Memory B cell (primary cell): ENCODE data around the gene RYR1.
"Not testable (repeated sequence)": the region's sequence is repeated elsewhere in the genome, so short reads cannot be mapped to it uniquely, and the experiment has no call there.

ENCODE experiments used
- ATAC-seq: fragments of 150-1000 bp; cut with Tn5 transposase; 2 replicates; pipeline ENCODE4 v1.10.0; 2021; ENCODE audit warnings: low read depth, mild to moderate bottlenecking, moderate library complexity
- DNase-seq, 2 donors: peaks; one replicate each; pipeline ENCODE4 v3.0.0; 2022; ENCODE audit warnings: low spot score in 2 of 2
- H3K27ac Mint-ChIP-seq: one replicate; pipeline ENCODE4 v1.8.0; 2022; ENCODE audit warnings: mild to moderate bottlenecking, moderate library complexity, mixed read lengths
- H3K27me3 Mint-ChIP-seq: one replicate; pipeline ENCODE4 v1.8.0; 2022; ENCODE audit warnings: mixed read lengths
- H3K36me3 Mint-ChIP-seq: one replicate; pipeline ENCODE4 v1.8.0; 2022; ENCODE audit warnings: mild to moderate bottlenecking, mixed read lengths
- H3K4me1 Mint-ChIP-seq: one replicate; pipeline ENCODE4 v1.8.0; 2022; ENCODE audit warnings: mixed read lengths
- H3K4me3 Mint-ChIP-seq: one replicate; pipeline ENCODE4 v1.8.0; 2022; ENCODE audit warnings: mild to moderate bottlenecking, moderate library complexity, mixed read lengths
- H3K9me3 Mint-ChIP-seq: one replicate; pipeline ENCODE4 v1.8.0; 2022; ENCODE audit warnings: mixed read lengths

RYR1 gene

DNA sequence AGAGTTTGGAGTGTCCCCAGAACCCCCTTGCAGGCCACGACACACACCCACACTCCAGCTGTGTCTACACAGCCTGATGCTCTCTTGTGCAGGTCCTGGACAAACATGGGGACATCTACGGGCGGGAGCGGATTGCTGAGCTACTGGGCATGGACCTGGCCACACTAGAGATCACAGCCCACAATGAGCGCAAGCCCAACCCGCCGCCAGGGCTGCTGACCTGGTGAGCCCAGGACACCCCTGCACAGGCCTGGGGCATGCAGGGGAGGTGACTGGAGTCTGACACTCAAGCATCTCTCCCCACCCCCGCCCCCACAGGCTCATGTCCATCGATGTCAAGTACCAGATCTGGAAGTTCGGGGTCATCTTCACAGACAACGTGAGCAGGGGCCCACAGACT, 144.3 kb downstream of the RYR1 start:
- Mint-ChIP-seq H3K4me1 (peaks cover 6% of the 10 kb centered on the region), H3K36me3 (no peaks in the 10 kb centered on the region), H3K27me3 (no peaks in the 10 kb centered on the region), H3K9me3 (no peaks in the 10 kb centered on the region), H3K4me3 (no peak overlapping the region), H3K27ac (no peak overlapping the region)
- ATAC-seq (no peak), DNase-seq (no peak)

GRCh38 chr19:38579304-38579703, 145.8 kb downstream of the RYR1 start:
- H3K4me3 Mint-ChIP-seq, DNase-seq, H3K9me3 Mint-ChIP-seq, H3K36me3 Mint-ChIP-seq, H3K27me3 Mint-ChIP-seq, ATAC-seq, H3K27ac Mint-ChIP-seq: not testable (repeated sequence)
- H3K4me1 Mint-ChIP-seq, result peaks cover 14% of the 10 kb centered on the region

DNA sequence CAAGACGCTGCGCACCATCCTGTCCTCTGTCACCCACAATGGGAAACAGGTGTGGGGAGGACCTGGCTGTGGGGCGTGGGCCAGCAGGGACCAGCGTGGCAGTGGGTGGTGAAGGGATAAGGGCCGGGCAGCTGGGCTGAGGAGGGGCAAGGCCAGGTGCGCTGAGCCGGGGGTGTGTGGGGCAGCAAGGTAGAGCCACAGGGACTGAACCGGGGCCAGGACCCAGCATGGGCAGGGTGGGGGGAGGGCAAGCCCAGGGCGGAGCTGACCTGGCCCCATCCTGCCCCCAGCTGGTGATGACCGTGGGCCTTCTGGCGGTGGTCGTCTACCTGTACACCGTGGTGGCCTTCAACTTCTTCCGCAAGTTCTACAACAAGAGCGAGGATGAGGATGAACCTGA, 146.6 kb downstream of the RYR1 start:
- Mint-ChIP-seq H3K4me3 (no peak overlapping the region), H3K4me1 (peaks cover 14% of the 10 kb centered on the region), H3K27ac (no peak overlapping the region), H3K9me3 (no peaks in the 10 kb centered on the region), H3K27me3 (no peaks in the 10 kb centered on the region), H3K36me3 (no peaks in the 10 kb centered on the region)
- ATAC-seq (no peak), DNase-seq (no peak)

GRCh38 chr19:38583219-38583984, 149.9 kb downstream of the RYR1 start:
- ATAC-seq, result peak; percentile 87

GRCh38 chr19:38583985-38584305, 150.5 kb downstream of the RYR1 start:
- no peak for DNase-seq
- Mint-ChIP-seq H3K4me1 (peaks cover 17% of the 10 kb centered on the region), H3K36me3 (peaks cover 14% of the 10 kb centered on the region), H3K27ac (peak overlapping the region; percentile 22), H3K27me3 (no peaks in the 10 kb centered on the region), H3K9me3 (no peaks in the 10 kb centered on the region), H3K4me3 (peak overlapping the region; percentile 53)
- no peak for ATAC-seq

More at GRCh38 chr19:38583219-38583984, 149.9 kb downstream of the RYR1 start:
- Mint-ChIP-seq H3K27me3 (no peaks in the 10 kb centered on the region), H3K4me3 (peak overlapping the region; percentile 53), H3K27ac (peak overlapping the region; percentile 22), H3K36me3 (peaks cover 12% of the 10 kb centered on the region), H3K9me3 (no peaks in the 10 kb centered on the region), H3K4me1 (peaks cover 17% of the 10 kb centered on the region)
- DNase-seq, result no peak

GRCh38 chr19:38587562-38587961, 154.1 kb downstream of the RYR1 start:
- peak overlapping the region; percentile 12 for H3K27ac Mint-ChIP-seq
- no peaks in the 10 kb centered on the region for H3K27me3 Mint-ChIP-seq

GRCh38 chr19:38588041-38588440, 154.6 kb downstream of the RYR1 start:
- no peak for ATAC-seq
- Mint-ChIP-seq H3K27me3 (no peaks in the 10 kb centered on the region), H3K4me3 (no peak overlapping the region), H3K27ac (peak overlapping the region; percentile 12), H3K9me3 (no peaks in the 10 kb centered on the region), H3K4me1 (peaks cover 10% of the 10 kb centered on the region), H3K36me3 (peaks cover 25% of the 10 kb centered on the region)
- DNase-seq, result no peak

More at GRCh38 chr19:38587562-38587961, 154.1 kb downstream of the RYR1 start:
- Mint-ChIP-seq H3K4me3 (no peak overlapping the region), H3K9me3 (no peaks in the 10 kb centered on the region), H3K36me3 (peaks cover 24% of the 10 kb centered on the region), H3K4me1 (peaks cover 14% of the 10 kb centered on the region)
- DNase-seq, result no peak
- ATAC-seq, result no peak

GRCh38 chr19:38592940-38593339, 159.4 kb downstream of the RYR1 start:
- H3K9me3 Mint-ChIP-seq, result no peaks in the 10 kb centered on the region
- peaks cover 3% of the 10 kb centered on the region for H3K4me1 Mint-ChIP-seq
- no peak overlapping the region for H3K4me3 Mint-ChIP-seq
- H3K36me3 Mint-ChIP-seq, result peaks cover 36% of the 10 kb centered on the region
- DNase-seq (no peak), ATAC-seq (no peak)
- no peak overlapping the region for H3K27ac Mint-ChIP-seq
- no peaks in the 10 kb centered on the region for H3K27me3 Mint-ChIP-seq

GRCh38 chr19:38596057-38596981, 162.8 kb downstream of the RYR1 start:
- H3K9me3 Mint-ChIP-seq, result no peaks in the 10 kb centered on the region
- no peak overlapping the region for H3K4me3 Mint-ChIP-seq
- no peaks in the 10 kb centered on the region for H3K27me3 Mint-ChIP-seq
- no peak for ATAC-seq
- peaks cover 36% of the 10 kb centered on the region for H3K36me3 Mint-ChIP-seq
- no peak for DNase-seq
- peak overlapping the region; percentile 10 for H3K27ac Mint-ChIP-seq
- H3K4me1 Mint-ChIP-seq, result peaks cover 8% of the 10 kb centered on the region

DNA sequence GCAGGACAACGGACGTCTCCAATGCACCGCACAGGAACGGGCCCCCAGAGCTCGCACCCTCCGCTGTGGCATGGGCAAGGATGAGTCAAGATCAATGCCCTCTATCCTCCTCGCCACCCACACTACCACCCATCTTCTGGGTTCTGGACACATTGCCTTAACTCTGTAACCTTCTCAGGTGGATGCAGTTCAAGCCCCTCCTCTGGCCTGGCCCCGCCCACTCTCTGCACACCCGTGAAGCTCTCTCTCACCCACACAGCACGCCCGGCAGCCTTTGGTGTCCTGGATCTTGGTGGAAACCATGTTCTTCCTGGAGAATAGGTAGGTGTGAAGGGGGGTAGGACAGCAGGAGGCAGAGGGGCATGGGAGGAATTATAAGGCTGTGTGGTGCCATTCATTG, 163.6 kb downstream of the RYR1 start:
- Mint-ChIP-seq H3K9me3 (no peaks in the 10 kb centered on the region), H3K27me3 (no peaks in the 10 kb centered on the region), H3K4me1 (peaks cover 8% of the 10 kb centered on the region), H3K27ac (no peak overlapping the region), H3K36me3 (peaks cover 40% of the 10 kb centered on the region), H3K4me3 (no peak overlapping the region)
- DNase-seq, result no peak
- no peak for ATAC-seq

DNA sequence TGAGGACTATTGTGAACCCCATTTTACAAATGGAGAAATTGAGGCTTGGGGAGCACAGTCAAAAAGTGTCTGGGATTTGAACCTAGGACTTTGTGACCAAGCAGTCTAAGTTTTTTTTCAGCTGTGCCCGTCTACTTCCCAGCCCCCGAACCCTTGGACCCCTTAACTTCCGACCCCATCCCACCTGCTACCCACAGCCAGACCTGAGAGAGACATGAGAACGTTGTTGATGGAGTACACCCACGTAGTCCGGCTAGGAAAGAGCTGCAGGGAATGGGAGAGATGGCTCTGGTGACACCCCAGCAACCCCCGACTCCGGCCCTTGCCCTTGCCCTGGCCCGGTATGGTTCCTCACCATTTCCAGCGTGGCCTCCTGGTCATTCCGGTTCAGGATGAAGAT, 166.2 kb downstream of the RYR1 start:
- no peak for ATAC-seq
- Mint-ChIP-seq H3K9me3 (no peaks in the 10 kb centered on the region), H3K27me3 (no peaks in the 10 kb centered on the region), H3K27ac (peak overlapping the region; percentile 35), H3K36me3 (peaks cover 37% of the 10 kb centered on the region), H3K4me1 (peaks cover 8% of the 10 kb centered on the region), H3K4me3 (no peak overlapping the region)
- DNase-seq, result no peak

DNA sequence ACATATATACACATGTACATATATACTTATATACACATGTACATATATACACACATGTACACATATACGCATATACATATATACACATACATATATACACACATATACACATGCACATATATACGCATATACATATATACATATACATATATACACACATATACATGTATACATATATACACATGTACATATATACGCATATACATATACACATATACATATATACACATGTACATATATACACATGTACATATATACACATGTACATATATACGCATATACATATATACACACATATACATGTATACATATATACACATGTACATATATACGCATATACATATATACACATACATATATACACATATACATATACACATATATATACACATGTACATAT, 169.4 kb downstream of the RYR1 start:
- not testable (repeated sequence) for H3K9me3 Mint-ChIP-seq, H3K4me3 Mint-ChIP-seq, ATAC-seq, H3K27me3 Mint-ChIP-seq, H3K27ac Mint-ChIP-seq, DNase-seq
- H3K4me1 Mint-ChIP-seq, result peaks cover 11% of the 10 kb centered on the region
- peaks cover 34% of the 10 kb centered on the region for H3K36me3 Mint-ChIP-seq

DNA sequence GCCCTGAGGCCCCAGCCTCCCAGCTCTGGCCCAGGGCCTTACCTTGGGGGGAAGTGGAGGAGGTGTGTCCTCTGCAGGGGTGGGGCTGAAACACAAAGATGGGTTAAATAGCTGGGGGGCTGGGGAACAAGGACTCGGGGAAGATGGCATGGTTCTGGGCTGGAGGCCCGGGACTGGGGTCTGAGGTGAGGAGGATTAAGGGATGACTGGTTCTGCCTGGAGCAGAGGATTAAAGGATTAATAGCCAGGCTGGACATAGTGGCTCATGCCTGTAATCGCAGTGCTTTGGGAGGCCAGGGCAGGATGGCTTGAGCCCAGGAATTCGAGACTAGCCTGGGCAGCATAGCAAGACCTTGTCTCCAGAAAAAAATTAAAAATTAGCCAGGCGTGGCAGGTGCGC, 172.6 kb downstream of the RYR1 start:
- no peak for DNase-seq
- Mint-ChIP-seq H3K36me3 (peaks cover 31% of the 10 kb centered on the region), H3K27me3 (no peaks in the 10 kb centered on the region), H3K9me3 (no peaks in the 10 kb centered on the region), H3K4me1 (peaks cover 9% of the 10 kb centered on the region), H3K27ac (no peak overlapping the region), H3K4me3 (no peak overlapping the region)
- ATAC-seq, result no peak

- H3K27me3 Mint-ChIP-seq, result no peaks in the 10 kb centered on the region
- no peaks in the 10 kb centered on the region for H3K9me3 Mint-ChIP-seq
- DNase-seq (no peak), ATAC-seq (no peak)
- no peak overlapping the region for H3K4me3 Mint-ChIP-seq
- H3K27ac Mint-ChIP-seq, result no peak overlapping the region
- H3K4me1 Mint-ChIP-seq, result peaks cover 40% of the 10 kb centered on the region
- peaks cover 28% of the 10 kb centered on the region for H3K36me3 Mint-ChIP-seq
These were observed 180.8 kb downstream of the RYR1 start for GRCh38 chr19:38614289-38614688.
